ENCODE results near the gene MSANTD3.

The MSANTD3 gene

DNA sequence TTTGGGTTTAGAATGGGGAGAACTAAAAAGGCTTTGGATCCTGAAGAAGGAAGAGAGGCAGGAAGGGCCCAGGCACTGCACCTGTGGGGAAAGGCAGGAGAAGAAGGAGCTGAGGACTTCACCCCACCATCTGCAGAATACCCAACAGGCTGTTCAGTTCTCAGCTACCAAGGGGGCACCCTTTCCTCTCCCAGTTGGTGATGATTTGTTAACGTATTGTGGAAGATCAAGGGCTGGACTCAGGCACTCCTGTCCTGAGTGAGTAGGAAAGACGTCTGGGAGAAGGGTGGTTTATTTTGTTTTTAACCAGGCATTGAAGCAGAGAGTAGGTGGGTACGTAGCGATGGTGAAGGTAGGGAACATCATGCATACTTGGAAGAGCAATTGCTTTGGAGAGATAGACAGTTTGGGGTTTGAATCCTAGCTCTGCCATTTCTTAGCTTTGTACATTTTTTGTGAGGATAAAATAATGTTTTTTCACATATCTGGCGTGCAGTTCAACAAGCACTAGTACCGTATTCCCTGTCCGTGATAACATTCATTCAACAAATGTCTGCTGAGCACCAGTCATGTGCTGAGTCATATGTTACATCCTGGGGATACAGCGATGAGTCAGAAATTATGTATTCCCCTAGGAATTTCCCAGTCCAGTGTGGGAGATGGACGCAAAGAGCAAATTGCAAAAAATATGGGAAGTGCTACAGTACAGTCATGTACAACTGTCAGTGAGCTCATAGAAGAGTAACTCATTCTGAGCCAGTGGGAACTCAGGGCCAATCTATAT lies 2.1 kb downstream of the MSANTD3 start:
- no peak overlapping the region for H3K4me3 ChIP-seq (ENCODE audit: low read depth, low read length)
- DNase-seq (ENCODE audit: low read depth): no peak
- TF ChIP-seq, protein P1, sequence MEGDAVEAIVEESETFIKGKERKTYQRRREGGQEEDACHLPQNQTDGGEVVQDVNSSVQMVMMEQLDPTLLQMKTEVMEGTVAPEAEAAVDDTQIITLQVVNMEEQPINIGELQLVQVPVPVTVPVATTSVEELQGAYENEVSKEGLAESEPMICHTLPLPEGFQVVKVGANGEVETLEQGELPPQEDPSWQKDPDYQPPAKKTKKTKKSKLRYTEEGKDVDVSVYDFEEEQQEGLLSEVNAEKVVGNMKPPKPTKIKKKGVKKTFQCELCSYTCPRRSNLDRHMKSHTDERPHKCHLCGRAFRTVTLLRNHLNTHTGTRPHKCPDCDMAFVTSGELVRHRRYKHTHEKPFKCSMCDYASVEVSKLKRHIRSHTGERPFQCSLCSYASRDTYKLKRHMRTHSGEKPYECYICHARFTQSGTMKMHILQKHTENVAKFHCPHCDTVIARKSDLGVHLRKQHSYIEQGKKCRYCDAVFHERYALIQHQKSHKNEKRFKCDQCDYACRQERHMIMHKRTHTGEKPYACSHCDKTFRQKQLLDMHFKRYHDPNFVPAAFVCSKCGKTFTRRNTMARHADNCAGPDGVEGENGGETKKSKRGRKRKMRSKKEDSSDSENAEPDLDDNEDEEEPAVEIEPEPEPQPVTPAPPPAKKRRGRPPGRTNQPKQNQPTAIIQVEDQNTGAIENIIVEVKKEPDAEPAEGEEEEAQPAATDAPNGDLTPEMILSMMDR (IDR thresholded peaks at IDR 0.05; ENCODE audit: control insufficient read depth, extremely low read depth, insufficient read depth): no peak

DNA sequence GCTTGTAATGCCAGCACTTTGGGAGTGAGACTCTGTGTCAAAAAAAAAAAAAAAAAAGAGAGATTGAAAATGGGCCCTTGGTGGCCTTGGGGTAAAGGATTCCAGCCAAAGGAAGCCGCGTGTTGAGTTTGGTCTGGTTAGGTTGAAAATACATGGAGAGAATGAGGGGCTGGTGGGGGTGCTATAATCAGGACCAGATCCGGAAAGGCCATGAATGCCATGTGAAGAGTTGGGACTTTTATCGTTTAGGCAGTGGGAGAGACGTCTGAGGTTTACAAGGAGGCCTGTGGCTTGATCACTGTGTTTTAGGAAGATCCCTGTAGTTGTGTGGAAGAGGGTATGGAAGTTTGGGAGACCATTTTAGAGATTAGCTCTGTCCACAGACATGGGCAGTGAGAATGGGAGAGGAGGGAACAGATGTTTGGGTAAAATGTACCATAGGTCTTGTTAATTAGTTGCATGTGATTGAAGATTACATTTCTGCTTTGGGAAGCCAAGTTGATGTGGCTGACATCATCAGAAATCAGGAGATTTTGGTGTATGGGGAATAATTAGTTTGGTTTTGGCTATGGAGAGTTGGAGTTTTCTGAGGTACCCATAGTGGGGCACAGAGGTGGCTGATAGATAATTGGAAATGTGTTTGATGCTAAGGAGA lies 3.5 kb downstream of the MSANTD3 start:
- TF ChIP-seq, protein P1 (IDR thresholded peaks at IDR 0.05; ENCODE audit: control insufficient read depth, extremely low read depth, insufficient read depth): no peak
- no peak for DNase-seq (ENCODE audit: low read depth)
- H3K4me3 ChIP-seq (ENCODE audit: low read depth, low read length): no peak overlapping the region

DNA sequence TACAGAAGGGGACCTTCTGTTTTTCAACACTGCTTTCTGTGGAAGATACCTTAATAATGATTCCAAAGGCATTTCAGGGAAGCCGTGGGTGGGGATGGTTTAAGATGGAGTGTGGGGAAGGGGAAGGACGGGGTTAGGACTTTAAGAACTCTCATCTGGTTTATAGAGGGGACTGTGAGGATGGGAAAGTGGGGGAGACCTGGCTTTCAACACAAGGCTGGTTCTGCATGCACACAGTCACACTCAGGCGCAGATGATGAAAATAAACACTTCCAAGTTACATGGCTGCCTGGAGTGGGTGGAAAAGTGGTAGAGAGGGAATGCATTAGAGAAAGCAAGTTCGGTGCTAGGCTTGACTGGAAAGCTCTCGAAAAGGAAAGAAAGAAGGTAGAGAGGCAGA lies 4.9 kb downstream of the MSANTD3 start:
- DNase-seq (ENCODE audit: low read depth): no peak
- no peak overlapping the region for H3K4me3 ChIP-seq (ENCODE audit: low read depth, low read length)
- TF ChIP-seq, protein P1 (IDR thresholded peaks at IDR 0.05; ENCODE audit: control insufficient read depth, extremely low read depth, insufficient read depth): no peak

DNA sequence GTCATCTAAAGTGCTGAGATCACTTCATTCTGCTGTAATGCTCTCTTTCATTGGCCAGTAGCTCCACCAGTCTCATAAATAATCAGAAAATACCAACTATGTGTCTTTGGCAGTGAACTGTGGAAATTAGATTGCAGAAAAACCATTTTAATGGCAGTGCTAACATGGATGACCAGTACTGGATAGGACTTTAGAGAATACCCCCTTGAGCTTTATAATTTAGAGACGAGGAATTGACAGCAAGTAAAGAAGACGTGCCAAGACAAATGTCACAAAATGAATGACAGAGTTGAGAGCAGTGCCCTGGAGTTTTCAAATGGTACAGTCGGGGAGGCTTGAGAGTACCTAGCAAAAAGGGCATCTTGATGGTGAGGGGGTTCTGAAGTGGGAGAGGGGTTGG lies 5.8 kb downstream of the MSANTD3 start:
- no peak for DNase-seq (ENCODE audit: low read depth)
- TF ChIP-seq, protein P1 (IDR thresholded peaks at IDR 0.05; ENCODE audit: control insufficient read depth, extremely low read depth, insufficient read depth): no peak

DNA sequence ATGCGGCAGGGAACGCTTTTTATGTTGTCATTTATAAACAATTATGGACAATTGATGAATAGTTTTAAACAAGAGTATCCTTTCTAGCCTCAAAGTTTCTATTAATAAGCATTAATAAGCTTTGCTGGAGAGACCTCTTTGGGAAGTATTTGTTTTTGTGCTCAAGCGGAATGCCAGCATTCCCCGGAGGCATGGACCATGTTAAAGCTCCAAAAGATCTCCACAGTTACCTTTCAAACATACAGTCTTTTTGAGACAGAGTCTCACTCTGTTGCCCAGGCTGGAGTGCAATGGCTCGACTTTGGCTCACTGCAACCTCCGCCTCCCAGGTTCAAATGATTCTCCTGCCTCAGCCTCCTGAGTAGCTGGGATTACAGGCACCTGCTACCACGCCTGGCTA lies 9.6 kb downstream of the MSANTD3 start:
- TF ChIP-seq, protein P1 (IDR thresholded peaks at IDR 0.05; ENCODE audit: control insufficient read depth, extremely low read depth, insufficient read depth): no peak
- no peak overlapping the region for H3K4me3 ChIP-seq (ENCODE audit: low read depth, low read length)

More for the DNA sequence above, 5.8 kb downstream of the MSANTD3 start:
- no peak overlapping the region for H3K4me3 ChIP-seq (ENCODE audit: low read depth, low read length)

DNA sequence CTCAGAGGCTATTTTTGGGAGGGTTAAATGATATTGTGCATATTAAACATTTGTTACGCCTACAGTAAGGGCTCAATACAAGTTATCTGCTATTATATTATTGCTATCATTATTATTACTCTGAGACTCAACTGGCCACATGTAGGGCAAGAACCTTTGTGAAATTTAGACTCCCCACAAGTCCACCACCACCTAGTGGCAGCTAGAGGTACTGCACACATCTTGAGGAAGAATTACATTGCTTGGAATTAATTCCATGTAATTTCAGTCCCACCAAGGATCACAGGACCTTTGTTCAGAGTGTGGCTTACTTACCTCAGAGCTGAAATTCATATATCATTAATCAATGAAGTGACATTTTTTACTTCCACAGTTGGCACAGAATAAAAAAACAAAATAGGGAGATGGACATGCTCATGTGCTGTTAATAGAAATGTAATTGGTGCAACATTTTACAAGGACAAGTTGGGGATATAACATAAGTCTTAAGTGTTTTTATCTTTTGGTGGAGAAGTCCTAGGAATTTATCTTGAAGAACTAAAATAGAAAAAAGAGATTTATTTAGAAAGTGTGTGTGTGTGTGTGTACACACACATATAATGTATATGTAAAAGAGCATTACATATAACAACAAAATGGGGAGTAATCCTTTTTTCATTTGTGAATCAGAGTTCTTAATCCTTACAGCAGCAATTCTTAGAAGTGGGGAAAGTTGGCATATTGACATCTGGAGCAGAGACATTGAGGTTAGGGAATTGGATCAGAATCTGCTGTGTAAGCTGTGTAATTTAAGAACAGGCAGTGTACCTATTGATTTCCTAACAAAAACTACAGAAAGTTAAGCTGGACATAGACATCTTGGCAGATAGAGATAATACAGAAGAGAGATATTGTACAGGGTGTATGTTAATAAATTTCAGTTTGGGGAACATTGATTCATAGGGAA lies 11.2 kb downstream of the MSANTD3 start:
- H3K4me3 ChIP-seq (ENCODE audit: low read depth, low read length): no peak overlapping the region
- TF ChIP-seq, protein P1 (IDR thresholded peaks at IDR 0.05; ENCODE audit: control insufficient read depth, extremely low read depth, insufficient read depth): peak; percentile 92
- DNase-seq (ENCODE audit: low read depth): no peak

More for the DNA sequence above, 9.6 kb downstream of the MSANTD3 start:
- no peak for DNase-seq (ENCODE audit: low read depth)

All from LNCaP clone FGC (cell line).